ENCODE measurements around the gene HMGB2. TPM values are rescaled to one million over a fixed set of nuclear protein-coding genes. Genes with fewer than 3 reads are reported as not detected.
A peak's percentile ranks its signal among the peaks of the same experiment; 100 is the strongest.

HMGB2 gene
- polyA plus RNA-seq, 5 donors: 253 to 598 (median 386) TPM

DNA sequence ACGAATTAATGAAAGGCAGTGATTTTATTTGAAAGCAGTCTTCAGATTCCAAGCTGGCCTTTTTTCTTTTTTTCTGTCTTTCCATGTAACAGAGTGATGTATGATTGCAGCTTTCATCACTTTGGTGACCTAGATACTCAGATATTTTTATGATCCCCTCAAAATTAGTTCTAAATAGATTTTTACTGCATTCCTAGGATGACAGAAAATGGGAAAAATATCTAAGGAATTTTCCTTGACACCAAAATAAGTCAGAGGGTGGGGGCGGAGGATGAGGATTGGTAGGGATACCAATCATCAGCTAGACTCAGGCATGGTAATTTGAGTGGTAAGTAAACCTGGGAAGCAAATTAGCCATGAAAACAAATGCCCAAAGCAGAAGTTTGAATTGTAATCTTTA is 11.9 kb upstream of the HMGB2 start:
- no peak for DNase-seq

- no peak for DNase-seq
Observed at GRCh38 chr4:173345648-173346047, 11.5 kb upstream of the HMGB2 start.

GRCh38 chr4:173343832-173344397 is 9.8 kb upstream of the HMGB2 start:
- no peak for DNase-seq

DNA sequence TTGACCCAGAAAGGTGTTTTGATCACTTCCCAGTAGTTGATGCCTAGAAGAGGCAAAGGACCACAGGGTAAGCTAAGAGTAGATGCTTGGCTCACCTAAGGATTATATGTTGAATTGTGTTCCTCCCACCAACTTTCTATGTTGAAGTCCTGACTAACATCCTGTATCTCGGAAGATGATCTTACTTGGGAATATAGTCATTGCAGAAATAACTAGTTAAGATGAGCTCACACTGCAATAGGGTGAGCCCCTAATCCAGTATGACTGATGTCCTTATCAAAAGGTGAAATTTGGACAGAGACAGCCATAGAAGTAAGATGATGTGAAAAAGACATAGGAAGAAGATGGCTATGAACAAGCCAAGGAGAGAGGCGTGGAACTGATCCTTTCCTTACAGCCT is 3.3 kb upstream of the HMGB2 start:
- no peak for DNase-seq

- DNase-seq: peak; percentile 73 to 81
Observed at GRCh38 chr4:173334891-173335752, 964 bp upstream of the HMGB2 start.

GRCh38 chr4:173333658-173334084 is 487 bp downstream of the HMGB2 start:
- DNase-seq: peak; percentile 58 to 64

DNA sequence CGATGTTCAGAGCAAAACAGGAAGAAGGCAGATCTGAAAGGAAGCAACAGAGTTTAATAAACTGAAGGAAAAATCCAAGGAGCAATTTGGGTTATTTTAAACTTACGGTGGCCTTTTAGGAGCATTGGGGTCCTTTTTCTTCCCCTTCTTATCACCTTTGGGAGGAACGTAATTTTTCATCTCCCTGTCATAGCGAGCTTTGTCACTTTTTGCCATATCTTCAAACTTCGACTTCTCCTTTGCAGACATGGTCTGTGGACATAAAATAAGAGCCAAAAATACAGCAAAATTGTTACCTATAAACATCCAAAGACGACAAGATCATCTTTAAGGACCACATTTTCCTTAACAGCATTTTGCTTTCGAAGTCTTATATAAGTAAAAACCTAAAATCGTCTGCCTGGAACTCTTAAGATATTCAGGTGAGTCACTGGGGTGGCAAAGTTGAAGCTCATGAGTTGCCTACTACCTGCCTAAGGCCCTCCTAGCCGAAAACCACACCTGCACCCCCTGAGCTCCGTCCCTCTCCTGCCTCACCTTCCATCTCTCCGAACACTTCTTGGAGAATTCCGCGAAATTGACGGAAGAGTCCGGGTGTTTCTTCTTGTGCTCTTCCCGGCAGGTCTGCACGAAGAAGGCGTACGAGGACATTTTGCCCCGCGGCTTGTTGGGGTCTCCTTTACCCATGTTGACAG is 1.0 kb downstream of the HMGB2 start:
- no peak for DNase-seq

DNA sequence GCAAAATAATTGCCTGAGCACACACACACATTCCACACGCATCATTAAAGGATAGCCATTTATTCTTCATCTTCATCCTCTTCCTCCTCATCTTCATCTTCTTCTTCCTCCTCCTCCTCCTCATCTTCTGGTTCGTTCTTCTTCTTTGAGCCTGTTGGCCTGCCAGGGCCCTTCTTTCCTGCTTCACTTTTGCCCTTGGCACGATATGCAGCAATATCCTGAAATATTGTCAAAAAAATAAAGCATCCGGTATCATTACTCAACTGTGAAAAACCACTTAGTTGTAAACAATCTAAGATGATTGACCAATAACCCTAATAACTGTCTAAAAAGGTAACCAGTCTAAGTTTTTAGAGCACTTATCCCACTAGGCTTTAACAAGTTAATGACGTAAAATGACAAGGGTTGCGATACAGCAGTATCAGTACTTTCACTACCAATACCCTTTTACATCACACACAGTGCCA is 2.1 kb downstream of the HMGB2 start:
- peak in 1 of 2 donors; percentile 3 for DNase-seq

DNA sequence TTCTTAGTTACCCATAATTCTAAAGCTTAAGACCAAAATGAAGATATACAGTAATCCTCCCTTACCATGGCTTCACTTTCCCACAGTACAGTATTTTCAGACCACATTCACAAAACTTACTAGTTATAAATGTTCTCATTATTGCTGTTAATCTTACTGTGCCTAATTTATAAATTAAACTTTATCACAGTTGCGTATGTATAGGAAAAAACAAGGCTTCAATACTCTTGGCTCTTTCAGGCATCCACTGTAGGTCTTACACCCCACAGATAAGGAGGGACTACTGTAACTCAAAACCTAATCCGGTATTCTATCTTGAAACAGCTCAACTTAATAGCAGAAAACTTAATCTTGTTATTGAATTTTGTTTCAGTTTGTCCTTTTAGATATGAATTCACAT is 3.6 kb downstream of the HMGB2 start:
- no peak for DNase-seq

GRCh38 chr4:173328236-173328901 is 5.8 kb downstream of the HMGB2 start:
- no peak for DNase-seq

GRCh38 chr4:173325007-173325736 is 9.0 kb downstream of the HMGB2 start:
- DNase-seq: no peak

DNA sequence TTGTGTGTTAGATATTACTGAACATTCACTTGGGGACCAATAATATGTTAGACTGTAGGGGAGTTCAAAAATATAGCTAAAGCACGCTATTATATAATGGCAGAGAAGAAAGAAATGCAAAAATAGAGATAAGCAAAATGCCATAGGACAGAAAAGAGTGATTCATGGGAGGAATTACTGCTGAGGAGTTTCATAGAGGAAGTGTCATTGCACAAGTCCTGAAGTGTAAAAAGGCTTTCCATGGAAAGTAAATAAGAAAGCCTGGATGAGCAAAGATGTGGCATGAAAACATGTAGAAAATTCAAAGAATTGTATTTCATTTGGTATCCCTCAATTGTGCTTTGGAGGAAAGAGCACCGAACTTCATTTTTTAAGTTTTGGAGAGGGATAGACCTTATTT is 14.5 kb downstream of the HMGB2 start:
- no peak for DNase-seq

- DNase-seq: no peak
Observed at GRCh38 chr4:173318648-173319211, 15.4 kb downstream of the HMGB2 start.

DNA sequence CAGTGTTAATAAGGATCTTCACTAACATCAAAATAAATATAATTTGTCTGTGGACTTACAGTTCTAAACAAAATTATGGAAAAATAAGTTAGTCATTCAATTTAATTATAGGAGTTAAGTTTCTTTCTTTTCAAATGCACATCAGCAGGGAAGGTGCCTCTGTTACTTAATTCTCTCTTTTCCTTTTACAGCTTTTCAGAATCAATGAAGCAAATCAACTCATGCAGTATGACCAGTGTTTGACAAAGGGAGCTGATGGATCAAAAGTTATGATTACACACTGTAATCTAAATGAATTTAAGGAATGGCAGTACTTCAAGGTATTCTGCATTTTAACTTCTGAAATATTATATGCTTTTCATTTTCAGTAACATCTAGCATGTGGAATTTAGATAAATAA is 15.9 kb downstream of the HMGB2 start:
- DNase-seq: no peak

DNA sequence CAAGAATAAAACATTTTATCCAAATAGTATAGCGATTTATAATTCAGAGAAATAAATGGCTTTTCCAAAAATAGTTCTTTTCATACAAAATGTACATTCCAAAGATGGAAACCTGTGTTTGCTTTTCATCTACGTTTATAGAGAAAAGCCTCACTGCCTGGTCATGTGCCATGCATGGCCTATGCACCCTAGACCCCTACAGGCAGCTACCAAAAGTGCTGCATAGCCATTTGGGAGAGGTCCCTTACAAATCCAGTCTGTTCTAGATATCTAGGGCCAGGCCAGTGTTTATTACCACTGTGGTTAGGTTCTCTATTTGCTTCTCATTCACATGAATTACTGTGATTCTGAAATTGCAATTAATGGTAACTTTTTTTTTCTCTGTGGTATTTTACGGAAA is 17.2 kb downstream of the HMGB2 start:
- no peak for DNase-seq

GRCh38 chr4:173316060-173316459 is 18.1 kb downstream of the HMGB2 start:
- no peak for DNase-seq

GRCh38 chr4:173314715-173315114 is 19.4 kb downstream of the HMGB2 start:
- DNase-seq: no peak

DNA sequence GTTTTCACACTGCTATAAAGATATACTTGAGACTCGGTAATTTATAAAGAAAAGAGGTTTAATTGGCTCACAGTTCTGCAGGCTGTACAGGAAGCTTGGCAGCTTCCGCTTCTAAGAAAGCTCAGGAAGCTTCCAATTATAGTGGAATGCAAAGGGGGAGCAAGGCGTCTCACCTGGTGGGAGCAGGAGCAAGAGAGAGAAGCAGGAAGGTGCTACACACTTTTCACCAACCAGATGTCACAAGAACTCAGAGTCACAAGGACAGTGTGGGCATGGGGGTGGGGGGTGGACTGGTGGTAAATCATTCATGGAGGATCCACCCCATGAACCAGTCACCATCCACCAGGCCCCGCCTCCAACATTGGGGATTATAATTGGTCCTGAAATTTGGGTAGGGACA is 22.8 kb downstream of the HMGB2 start:
- no peak for DNase-seq

- no peak for DNase-seq
Observed at GRCh38 chr4:173307778-173308177, 26.4 kb downstream of the HMGB2 start.

GRCh38 chr4:173301518-173302201 is 32.5 kb downstream of the HMGB2 start:
- peak in 1 of 2 donors; percentile 12 for DNase-seq
